PC-3 (cell line): ENCODE data around the gene JAZF1.

Source experiments
- EZH2 ChIP-seq: fragments of 300-600 bp; sonication (generic); IDR thresholded peaks from one replicate; pipeline ENCODE4 v1.6.1; 2017; ENCODE audit warnings: antibody characterized with exemption, mild to moderate bottlenecking, low read length; ENCODE audit not compliant: unreplicated experiment
- TF ChIP-seq, protein P1 (sequence below): fragments of 300-600 bp; sonication (generic); conservative IDR thresholded peaks from 2 replicates; pipeline ENCODE4 v1.5.1; 2017; ENCODE audit warnings: antibody characterized with exemption, low read depth, mild to moderate bottlenecking, low read length

GRCh38 chr7:27918503-27918902, 262.1 kb downstream of the JAZF1 start:
- TF ChIP-seq, protein P1, sequence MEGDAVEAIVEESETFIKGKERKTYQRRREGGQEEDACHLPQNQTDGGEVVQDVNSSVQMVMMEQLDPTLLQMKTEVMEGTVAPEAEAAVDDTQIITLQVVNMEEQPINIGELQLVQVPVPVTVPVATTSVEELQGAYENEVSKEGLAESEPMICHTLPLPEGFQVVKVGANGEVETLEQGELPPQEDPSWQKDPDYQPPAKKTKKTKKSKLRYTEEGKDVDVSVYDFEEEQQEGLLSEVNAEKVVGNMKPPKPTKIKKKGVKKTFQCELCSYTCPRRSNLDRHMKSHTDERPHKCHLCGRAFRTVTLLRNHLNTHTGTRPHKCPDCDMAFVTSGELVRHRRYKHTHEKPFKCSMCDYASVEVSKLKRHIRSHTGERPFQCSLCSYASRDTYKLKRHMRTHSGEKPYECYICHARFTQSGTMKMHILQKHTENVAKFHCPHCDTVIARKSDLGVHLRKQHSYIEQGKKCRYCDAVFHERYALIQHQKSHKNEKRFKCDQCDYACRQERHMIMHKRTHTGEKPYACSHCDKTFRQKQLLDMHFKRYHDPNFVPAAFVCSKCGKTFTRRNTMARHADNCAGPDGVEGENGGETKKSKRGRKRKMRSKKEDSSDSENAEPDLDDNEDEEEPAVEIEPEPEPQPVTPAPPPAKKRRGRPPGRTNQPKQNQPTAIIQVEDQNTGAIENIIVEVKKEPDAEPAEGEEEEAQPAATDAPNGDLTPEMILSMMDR = no peak
- no peak for TF ChIP-seq EZH2
